Measurements from ENCODE around the gene GNAI2.
A peak's percentile ranks its signal among the peaks of the same experiment; 100 is the strongest.
"Not testable (repeated sequence)": the region's sequence is repeated elsewhere in the genome, so short reads cannot be mapped to it uniquely, and the experiment has no call there.

Gene GNAI2

GRCh38 chr3:50266017-50266416 is 30.0 kb downstream of the GNAI2 start:
- no peak for DNase-seq

GRCh38 chr3:50266836-50267235 is 30.8 kb downstream of the GNAI2 start:
- no peak for DNase-seq

GRCh38 chr3:50267280-50267913 is 31.4 kb downstream of the GNAI2 start:
- no peak for DNase-seq

- no peak for DNase-seq
These were observed 32.3 kb downstream of the GNAI2 start for GRCh38 chr3:50268276-50268675.

- DNase-seq, result no peak
These were observed 32.9 kb downstream of the GNAI2 start, which contains the start of gene SEMA3B for GRCh38 chr3:50268703-50269451. SEMA3B (plus strand) TSS chr3:50269147; CDS start chr3:50269241, 94 bp downstream.

GRCh38 chr3:50269460-50269859 is 33.5 kb downstream of the GNAI2 start:
- DNase-seq, result no peak

GRCh38 chr3:50269977-50270413 is 34.0 kb downstream of the GNAI2 start:
- no peak for DNase-seq

GRCh38 chr3:50270422-50271224 is 34.6 kb downstream of the GNAI2 start:
- no peak for DNase-seq

GRCh38 chr3:50271314-50271936 is 35.4 kb downstream of the GNAI2 start:
- DNase-seq, result no peak

GRCh38 chr3:50272538-50272910 is 36.5 kb downstream of the GNAI2 start:
- DNase-seq, result not testable (repeated sequence)

GRCh38 chr3:50272911-50273688 is 37.1 kb downstream of the GNAI2 start:
- peak; percentile 91 for DNase-seq

- DNase-seq, result no peak
These were observed 37.7 kb downstream of the GNAI2 start for GRCh38 chr3:50273689-50274065.

- peak; percentile 84 for DNase-seq
These were observed 38.5 kb downstream of the GNAI2 start for GRCh38 chr3:50274371-50275104.

GRCh38 chr3:50275141-50275995 is 39.4 kb downstream of the GNAI2 start:
- DNase-seq, result no peak

- DNase-seq, result no peak
These were observed 40.2 kb downstream of the GNAI2 start for GRCh38 chr3:50275996-50276761.

- no peak for DNase-seq
These were observed 40.7 kb downstream of the GNAI2 start for GRCh38 chr3:50276762-50277101.

- DNase-seq, result no peak
These were observed 42.3 kb downstream of the GNAI2 start for GRCh38 chr3:50278123-50278879.

GRCh38 chr3:50278880-50279224 is 42.8 kb downstream of the GNAI2 start, which contains the start of gene LSMEM2:
LSMEM2 (plus strand) TSS chr3:50279087; CDS start chr3:50279114, 27 bp downstream.
- DNase-seq, result no peak

Measured in CD4-positive, alpha-beta T cell treated with Interleukin-17A for 4 hours (primary cell).